GM23338 (cell line): ENCODE measurements around the gene GPR55. TPM values are rescaled to one million over a fixed set of nuclear protein-coding genes. Genes with fewer than 3 reads are reported as not detected.

Experiments
- ATAC-seq: fragments of 200-7000 bp; cut with Tn5 transposase; 3 replicates; pipeline ENCODE4 v1.9.1; 2020
- DNase-seq: peaks from one replicate; pipeline ENCODE4 v3.0.0-alpha.2; 2015; ENCODE audit warnings: low spot score
- H2AFZ ChIP-seq: fragments of 200-600 bp; sonication (generic); 2 replicates; pipeline ENCODE4 v1.8.0; 2016; ENCODE audit warnings: antibody characterized with exemption, mild to moderate bottlenecking, moderate library complexity
- H3F3A ChIP-seq: fragments of 200-600 bp; sonication (generic); replicated peaks from 2 replicates; pipeline ENCODE4 v1.8.0; 2017; ENCODE audit warnings: antibody characterized with exemption, mixed run types, low read depth
- H3K27ac ChIP-seq: fragments of 200-600 bp; sonication (generic); 2 replicates; pipeline ENCODE4 v1.6.1; 2016; ENCODE audit warnings: low read depth
- H3K27me3 ChIP-seq: fragments of 200-600 bp; sonication (generic); 2 replicates; pipeline ENCODE4 v1.8.0; 2016; ENCODE audit warnings: mild to moderate bottlenecking, mixed run types, moderate library complexity; ENCODE audit not compliant: insufficient read depth
- H3K36me3 ChIP-seq: fragments of 200-600 bp; sonication (generic); 2 replicates; pipeline ENCODE4 v1.8.0; 2016; ENCODE audit warnings: mild to moderate bottlenecking; ENCODE audit not compliant: insufficient read depth
- H3K4me1 ChIP-seq: fragments of 200-600 bp; sonication (generic); 2 replicates; pipeline ENCODE4 v1.8.0; 2016; ENCODE audit warnings: mild to moderate bottlenecking, moderate library complexity; ENCODE audit not compliant: insufficient read depth
- H3K4me2 ChIP-seq: fragments of 200-600 bp; sonication (generic); 2 replicates; pipeline ENCODE4 v1.7.1; 2017; ENCODE audit warnings: mixed run types
- H3K4me3 ChIP-seq: fragments of 200-600 bp; sonication (generic); 2 replicates; pipeline ENCODE4 v1.6.1; 2016; ENCODE audit warnings: mixed run types
- H3K79me2 ChIP-seq: fragments of 200-600 bp; sonication (generic); replicated peaks from 2 replicates; pipeline ENCODE4 v1.8.0; 2017; ENCODE audit warnings: mild to moderate bottlenecking; ENCODE audit not compliant: insufficient read depth
- H3K9me2 ChIP-seq: fragments of 200-600 bp; sonication (generic); 2 replicates; pipeline ENCODE4 v1.8.0; 2017; ENCODE audit not compliant: insufficient read depth
- H4K20me1 ChIP-seq: fragments of 200-600 bp; sonication (generic); replicated peaks from 2 replicates; pipeline ENCODE4 v1.8.0; 2017; ENCODE audit warnings: mild to moderate bottlenecking; ENCODE audit not compliant: insufficient read depth
- H3K27ac Mint-ChIP-seq: 2 replicates; pipeline ENCODE4 v1.8.0; 2020; ENCODE audit warnings: inconsistent platforms, mild to moderate bottlenecking, moderate library complexity, mixed read lengths
- H3K27me3 Mint-ChIP-seq: 3 replicates; pipeline ENCODE4 v1.8.0; 2022; ENCODE audit warnings: low read depth, mild to moderate bottlenecking, moderate library complexity, mixed read lengths, inconsistent platforms; ENCODE audit not compliant: insufficient read depth, poor library complexity
- H3K36me3 Mint-ChIP-seq: 3 replicates; pipeline ENCODE4 v1.8.0; 2021; ENCODE audit warnings: low read depth, mild to moderate bottlenecking, inconsistent platforms, moderate library complexity, mixed read lengths
- H3K4me1 Mint-ChIP-seq: 3 replicates; pipeline ENCODE4 v1.8.0; 2020; ENCODE audit warnings: mild to moderate bottlenecking, inconsistent platforms, mixed read lengths
- H3K4me3 Mint-ChIP-seq: 3 replicates; pipeline ENCODE4 v1.8.0; 2021; ENCODE audit warnings: moderate library complexity, mild to moderate bottlenecking, inconsistent platforms, mixed read lengths
- H3K9me3 Mint-ChIP-seq: 3 replicates; pipeline ENCODE4 v1.8.0; 2020; ENCODE audit warnings: moderate library complexity, mild to moderate bottlenecking, inconsistent platforms, mixed read lengths
- CTCF ChIP-seq, 2 experiments: fragments of 200-600 bp in 1 of 2; sonication (generic) in 1 of 2; conservative IDR thresholded peaks; 2 replicates each; pipeline versions ENCODE4 v1.5.1 to v1.6.1; 2016 to 2017; ENCODE audit warnings: antibody characterized with exemption in 2 of 2, low read depth in 2 of 2, mild to moderate bottlenecking in 2 of 2, moderate library complexity in 1 of 2
- JUNB ChIP-seq: IDR thresholded peaks from one replicate; pipeline ENCODE4 v1.6.1; 2016; ENCODE audit warnings: antibody characterized with exemption; ENCODE audit not compliant: unreplicated experiment
- NANOG ChIP-seq: IDR thresholded peaks from 2 replicates; pipeline ENCODE4 v1.6.1; 2016; ENCODE audit warnings: antibody characterized with exemption, borderline replicate concordance
- POLR2AphosphoS5 ChIP-seq: IDR thresholded peaks from 2 replicates; pipeline ENCODE4 v1.6.1; 2016; ENCODE audit warnings: antibody characterized with exemption, low read depth
- STAT1 ChIP-seq: IDR thresholded peaks from one replicate; pipeline ENCODE4 v1.6.1; 2016; ENCODE audit warnings: antibody characterized with exemption; ENCODE audit not compliant: unreplicated experiment
- ZNF462 ChIP-seq: fragments of 250-450 bp; sonication (Bioruptor Pico); IDR thresholded peaks from 2 replicates; pipeline ENCODE4 v1.5.0; 2020; ENCODE audit warnings: mild to moderate bottlenecking, moderate library complexity
- polyA plus RNA-seq: library from polyadenylated mRNA; unstranded; fragments of >200 nt; fragmentation: Nextera tagmentation; extraction: Ambion mirVana; gene quantifications from 2 replicates; pipeline ENCODE4 v1.2.1, GENCODE V29; 2016
- total RNA-seq: library from RNA; depleted of rRNA; stranded (reverse); fragments of >200 nt; shearing (Covaris generic); gene quantifications from 2 replicates; pipeline ENCODE4 v1.2.3, GENCODE V29; 2014

GPR55 gene
- total and polyA plus RNA-seq, 2 experiments from 2014 or later: not detected

- TF ChIP-seq CTCF (conservative IDR thresholded peaks at IDR 0.05; ENCODE audit: low read depth in 2 of 2): no peak
- no peak for TF ChIP-seq JUNB
- TF ChIP-seq POLR2AphosphoS5: no peak; the same call in none of the 2 replicates
- TF ChIP-seq STAT1: no peak
Measured at GRCh38 chr2:230868947-230869913, 55.8 kb downstream of the GPR55 start (continued).

GRCh38 chr2:230868161-230868946 is 56.7 kb downstream of the GPR55 start:
- Histone ChIP-seq H3K36me3 (no peaks in the 10 kb centered on the region), H3F3A (peaks cover 9% of the 10 kb centered on the region; the same call in 1 of the 2 replicates), H3K4me1 (peaks cover 67% of the 10 kb centered on the region), H2AFZ (no peak overlapping the region), H4K20me1 (peaks cover 32% of the 10 kb centered on the region), H3K4me2 (peak overlapping the region; percentile 85), H3K4me3 (peak overlapping the region; percentile 53), H3K27me3 (no peaks in the 10 kb centered on the region), H3K27ac (peak overlapping the region; percentile 97), H3K79me2 (peaks cover 85% of the 10 kb centered on the region), H3K9me2 (no peaks in the 10 kb centered on the region)
- H3K27me3 Mint-ChIP-seq: peaks cover 25% of the 10 kb centered on the region
- ATAC-seq (peak; percentile 44), DNase-seq (peak; percentile 88)
- H3K9me3 Mint-ChIP-seq: no peaks in the 10 kb centered on the region
- TF ChIP-seq NANOG (no peak), POLR2AphosphoS5 (peak; percentile 14; the same call in 1 of the 2 replicates), ZNF462 (no peak)
- H3K36me3 Mint-ChIP-seq: peaks cover 23% of the 10 kb centered on the region
- peak overlapping the region; percentile 75 for H3K4me3 Mint-ChIP-seq
- H3K27ac Mint-ChIP-seq: peak overlapping the region; percentile 96
- peaks cover 70% of the 10 kb centered on the region for H3K4me1 Mint-ChIP-seq
